HG02938 (cell line): Measurements from ENCODE around the gene FAM76A.
A peak's percentile ranks its signal among the peaks of the same experiment; 100 is the strongest.

Experiments used
- ATAC-seq: cut with Tn5 transposase; IDR thresholded peaks from one replicate; pipeline ENCODE4 v1.9.1; 2021; ENCODE audit warnings: mild to moderate bottlenecking, moderate library complexity; ENCODE audit not compliant: unreplicated experiment

Gene FAM76A

DNA sequence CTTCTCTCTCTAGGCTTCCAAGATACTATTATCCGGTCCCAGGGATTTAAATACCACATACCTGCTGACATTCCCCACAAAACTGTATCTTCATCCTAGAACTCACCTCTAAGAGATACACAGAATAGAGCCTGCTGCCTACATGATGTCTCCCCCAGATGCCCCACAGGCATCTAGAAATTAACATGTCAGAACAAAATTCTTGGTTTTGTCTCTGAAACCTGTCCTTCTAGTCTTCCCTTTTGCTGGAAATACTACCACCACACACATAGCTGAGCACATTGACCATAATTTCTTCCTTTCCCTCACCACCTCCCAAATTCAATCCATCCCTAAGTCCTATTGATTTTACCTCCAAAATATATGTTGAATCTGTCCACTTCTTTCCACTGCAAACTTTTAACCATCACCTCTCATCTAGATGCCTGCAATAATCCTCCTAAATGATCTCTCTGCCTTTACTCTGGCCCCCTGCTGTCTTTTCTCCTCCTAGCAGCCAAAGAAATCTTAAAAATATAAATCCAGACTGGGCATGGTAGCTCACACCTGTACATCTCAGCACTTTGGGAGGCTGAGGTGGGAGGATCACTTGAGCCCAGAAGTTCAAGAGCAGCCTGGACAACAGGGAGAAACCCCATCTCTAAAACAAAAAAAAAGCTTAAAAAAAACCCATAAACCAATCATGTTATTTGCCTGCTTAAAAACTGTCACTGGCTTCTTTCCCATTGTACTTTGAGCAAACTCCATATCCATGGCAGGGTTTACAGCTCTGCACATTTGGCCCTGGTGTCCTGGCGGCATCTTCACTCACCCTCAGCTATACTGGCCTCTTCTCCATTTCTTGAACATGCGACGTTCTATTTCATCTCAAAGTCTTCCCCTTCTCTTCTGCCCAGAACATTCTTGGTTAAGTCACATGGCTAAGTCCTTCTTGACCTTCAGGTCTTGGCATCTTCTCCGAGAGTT, 6.2 kb upstream of the FAM76A start:
- ATAC-seq = no peak

DNA sequence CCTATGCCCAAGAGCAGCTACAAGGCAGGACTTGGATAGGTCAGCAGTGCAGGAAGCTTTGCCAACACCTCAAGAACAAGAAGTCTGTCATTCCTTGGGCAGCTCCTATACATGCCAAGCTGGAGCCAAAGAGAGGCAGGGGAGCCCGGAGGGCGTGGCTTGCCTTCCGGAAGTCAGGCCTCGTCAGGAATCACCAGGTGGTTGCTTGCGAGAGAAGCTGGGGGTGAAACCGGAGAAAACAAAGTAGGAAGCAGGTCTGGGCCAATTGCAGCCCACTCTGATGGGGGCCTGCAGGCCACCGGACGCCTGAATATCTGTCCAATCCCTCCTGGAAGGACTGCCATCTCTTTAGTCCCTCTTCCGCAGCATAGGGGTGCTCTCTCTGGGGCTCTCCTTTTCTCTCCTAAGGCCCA, 794 bp upstream of the FAM76A start:
- no peak for ATAC-seq

DNA sequence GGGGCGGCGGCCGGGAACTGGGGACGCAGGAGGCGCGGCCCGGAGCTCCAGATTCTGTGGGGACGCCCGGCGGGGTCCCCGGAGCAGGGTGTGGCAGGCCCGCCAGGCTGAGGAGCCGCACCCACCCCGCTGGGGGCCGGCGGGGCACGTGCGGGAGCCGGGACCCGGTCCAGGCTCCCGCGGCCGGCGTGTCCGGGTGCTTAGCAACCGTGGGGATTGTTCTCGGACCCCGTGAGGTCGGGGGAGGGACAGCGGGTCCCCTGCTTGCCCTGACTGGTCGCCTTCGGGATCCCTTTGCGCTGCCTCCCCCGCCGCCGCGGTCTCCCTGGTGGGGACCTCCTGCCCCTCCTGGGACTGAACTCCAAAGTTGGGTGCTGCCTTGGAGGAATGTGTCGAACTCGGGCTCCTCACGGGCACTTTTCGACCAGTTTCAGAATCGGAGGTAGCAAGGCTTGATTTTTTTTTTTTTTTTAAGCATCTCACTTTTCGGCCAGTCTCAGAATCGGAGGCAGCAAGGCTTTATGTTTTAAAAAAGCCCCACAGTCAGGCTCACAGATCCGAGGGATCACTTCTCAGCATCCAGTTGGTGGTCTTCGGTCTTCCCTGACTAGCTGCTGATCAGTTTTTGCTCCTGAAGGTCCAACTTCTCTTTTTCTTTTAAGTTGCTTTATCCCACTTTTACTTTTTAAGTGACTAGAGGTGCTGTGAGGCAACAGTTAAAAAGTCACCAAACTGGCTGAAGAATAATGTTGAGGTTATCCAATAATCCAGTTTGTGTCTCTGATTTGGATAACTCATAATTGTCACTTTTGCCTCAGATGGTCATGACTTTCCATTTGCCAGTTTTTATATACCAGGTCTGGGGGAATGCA, 648 bp downstream of the FAM76A start:
- ATAC-seq = peak; percentile 35

DNA sequence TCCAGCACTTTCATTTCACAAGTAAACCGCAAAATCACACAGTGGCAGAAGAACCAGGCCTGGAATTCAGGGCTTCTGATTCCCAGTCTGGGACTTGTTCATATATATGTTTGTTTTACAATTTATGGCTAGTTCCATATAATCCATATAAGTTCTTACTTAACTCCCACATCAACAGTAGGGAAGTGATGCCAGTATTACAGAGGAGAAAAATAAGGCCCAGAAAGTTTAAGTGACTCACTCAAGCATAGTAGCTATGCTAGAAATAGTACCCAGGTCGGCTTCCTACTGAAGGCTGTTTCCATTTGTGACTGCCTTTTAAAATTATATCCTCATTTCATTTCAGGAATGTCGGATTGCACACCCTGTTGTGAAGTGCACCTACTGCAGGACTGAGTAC, 1.4 kb downstream of the FAM76A start:
- ATAC-seq = no peak

DNA sequence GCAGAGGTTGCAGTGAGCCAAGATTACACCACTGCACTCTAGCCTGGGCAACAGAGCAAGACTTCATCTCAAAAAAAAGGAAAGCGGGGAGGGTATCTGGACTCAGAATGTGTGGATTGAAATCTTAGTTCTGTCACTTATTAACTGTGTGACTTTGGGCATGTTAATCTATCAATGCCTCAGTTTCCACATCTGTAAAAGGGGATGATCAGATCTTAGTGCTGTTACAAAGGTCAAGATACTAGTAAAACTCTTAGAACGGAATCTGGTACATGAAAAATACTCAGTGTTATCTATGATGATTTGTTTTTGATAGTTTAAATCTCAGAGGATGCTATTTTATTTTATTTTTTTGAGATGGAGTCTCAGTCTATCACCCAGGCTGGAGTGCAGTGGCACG, 10.5 kb downstream of the FAM76A start:
- no peak for ATAC-seq

DNA sequence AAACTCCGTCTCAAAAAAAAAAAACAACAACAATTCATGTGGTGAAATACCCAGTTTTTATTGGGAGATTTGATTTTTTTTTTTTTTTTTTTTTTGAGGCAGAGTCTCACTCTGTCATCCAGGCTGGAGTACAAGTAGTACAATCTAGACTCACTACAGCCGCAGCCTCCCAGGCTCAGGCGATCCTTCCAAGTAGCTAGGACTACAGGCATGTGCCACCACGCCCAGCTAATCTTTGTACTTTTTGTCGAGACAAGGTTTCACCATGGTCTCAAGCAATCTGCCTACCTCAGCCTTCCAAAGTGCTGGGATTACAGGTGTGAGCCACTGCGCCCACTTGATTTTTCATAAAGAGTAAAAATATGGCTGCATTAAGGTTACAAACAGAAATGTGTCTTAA, 15.4 kb downstream of the FAM76A start:
- ATAC-seq = no peak

DNA sequence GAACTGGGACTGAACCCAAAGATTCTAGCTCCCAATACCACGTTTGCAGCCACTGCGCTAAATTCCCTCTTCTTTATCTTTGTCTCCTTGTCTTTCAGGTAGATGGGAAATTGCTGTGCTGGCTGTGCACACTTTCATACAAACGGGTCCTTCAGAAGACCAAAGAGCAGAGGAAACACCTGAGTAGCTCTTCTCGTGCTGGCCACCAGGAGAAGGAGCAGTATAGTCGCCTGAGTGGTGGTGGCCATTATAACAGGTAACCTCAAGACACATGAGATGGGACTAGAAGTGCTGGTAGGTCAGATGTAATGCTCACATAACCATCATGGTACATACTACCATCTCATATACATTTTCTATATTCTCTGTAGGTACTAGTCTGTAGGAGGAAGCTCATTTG, 18.8 kb downstream of the FAM76A start:
- ATAC-seq = no peak

DNA sequence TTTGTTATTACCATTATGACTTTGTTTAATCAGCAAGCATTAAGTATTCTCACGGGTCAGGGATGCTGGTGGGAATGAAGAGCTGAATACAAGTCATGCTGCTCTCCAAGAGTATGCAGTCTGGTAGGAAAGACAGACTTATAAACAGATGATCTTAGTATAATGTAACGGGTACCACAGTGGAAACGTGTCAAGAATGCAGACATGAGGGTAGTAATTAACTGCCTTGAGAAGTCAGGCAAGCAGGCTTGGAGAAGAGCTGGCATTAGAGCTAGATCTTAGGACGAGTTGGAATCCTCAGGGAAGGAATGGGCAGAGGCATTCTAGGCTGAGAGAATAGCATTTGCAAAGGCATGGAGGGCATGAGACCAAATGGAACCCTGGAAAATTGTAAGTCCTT, 19.7 kb downstream of the FAM76A start:
- ATAC-seq = no peak

DNA sequence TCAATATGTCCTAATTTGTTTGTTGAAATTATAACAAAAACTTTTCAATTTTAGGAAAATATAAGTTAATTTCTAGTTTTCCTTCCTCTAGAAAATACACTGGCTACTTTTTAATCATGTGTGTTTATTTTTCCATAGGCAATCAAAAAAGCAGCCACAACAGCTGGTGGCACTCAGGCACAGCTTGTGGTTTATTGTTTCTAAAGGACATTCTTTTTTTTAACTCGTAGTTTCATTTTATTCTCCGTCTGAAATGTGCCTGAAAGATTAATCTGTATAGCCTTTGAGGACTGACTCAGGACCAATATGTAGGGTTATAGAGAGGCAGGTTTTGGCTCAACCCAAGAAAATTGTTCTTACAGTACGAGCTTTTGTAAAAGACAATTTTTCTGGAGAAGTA, 26.6 kb downstream of the FAM76A start:
- no peak for ATAC-seq

DNA sequence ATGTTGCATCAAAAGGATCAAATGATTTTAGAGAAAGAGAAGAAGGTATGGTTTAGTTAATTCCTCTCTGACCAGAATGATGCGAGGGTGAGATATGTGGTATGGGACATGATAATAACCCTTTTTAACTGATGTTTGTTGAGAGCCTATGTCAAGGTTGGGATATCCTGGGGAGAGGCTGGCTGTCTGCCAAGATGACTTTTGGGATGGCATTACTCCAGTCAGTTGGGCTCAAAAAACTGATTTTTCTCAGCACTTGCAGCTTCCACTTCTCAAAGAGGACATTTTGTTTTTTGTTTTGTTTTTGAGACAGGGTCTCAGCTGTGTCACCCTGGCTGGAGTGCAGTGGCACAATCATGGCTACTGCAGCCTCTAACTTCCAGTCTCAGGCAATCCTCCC, 29.5 kb downstream of the FAM76A start:
- ATAC-seq = no peak

DNA sequence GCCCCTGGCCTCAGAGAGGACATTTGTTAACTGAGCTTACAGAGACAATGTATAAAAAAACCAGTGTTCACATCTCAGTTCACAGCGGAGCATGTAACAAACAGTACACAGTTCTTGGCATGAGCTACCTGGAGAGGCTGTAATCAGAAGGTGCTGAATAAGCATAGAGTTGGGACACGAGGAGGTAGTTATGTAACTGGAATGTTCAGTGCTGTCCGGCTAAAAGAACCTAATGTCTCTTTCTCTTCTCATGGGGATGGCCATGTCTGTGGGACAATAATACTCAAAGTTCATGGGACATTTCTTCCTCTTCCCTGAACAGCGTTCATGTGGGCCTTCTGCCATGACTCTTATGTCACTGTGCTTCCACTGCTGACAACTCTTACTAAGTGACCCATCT, 30.1 kb downstream of the FAM76A start:
- ATAC-seq = no peak

DNA sequence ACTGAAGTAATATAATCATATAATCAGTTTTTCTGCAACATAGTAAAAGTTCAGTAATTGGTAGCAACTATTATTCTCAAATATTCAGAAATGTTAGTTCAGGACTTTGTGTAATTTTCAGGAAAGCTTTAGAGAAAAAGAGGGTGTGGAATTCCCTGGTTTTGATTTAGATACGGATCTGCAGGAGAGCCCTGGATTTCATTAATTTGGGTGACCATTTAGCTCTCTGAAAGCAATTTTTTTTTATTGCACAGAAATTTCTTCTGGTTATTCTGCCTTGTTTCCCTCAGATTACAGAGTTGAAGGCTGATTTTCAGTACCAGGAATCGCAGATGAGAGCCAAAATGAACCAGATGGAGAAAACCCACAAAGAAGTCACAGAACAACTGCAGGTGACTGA, 33.5 kb downstream of the FAM76A start:
- no peak for ATAC-seq

DNA sequence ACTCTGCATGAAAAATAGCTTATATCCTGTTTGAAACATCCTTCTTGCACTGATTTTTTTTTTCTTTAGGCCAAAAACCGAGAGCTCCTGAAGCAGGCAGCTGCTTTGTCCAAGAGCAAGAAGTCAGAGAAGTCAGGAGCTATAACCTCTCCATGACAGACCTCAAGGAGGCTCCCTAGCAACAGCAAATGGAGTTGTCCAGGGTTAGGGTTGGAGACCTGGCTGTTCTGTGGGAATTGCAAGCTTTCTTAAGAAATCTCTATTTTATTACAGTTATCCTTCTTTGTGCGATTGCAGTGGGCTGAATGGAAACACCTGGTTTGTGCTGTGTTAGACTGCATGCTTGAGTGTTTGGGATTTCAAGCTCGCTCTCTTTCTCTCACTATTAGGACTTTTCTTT, 34.7 kb downstream of the FAM76A start:
- no peak for ATAC-seq

DNA sequence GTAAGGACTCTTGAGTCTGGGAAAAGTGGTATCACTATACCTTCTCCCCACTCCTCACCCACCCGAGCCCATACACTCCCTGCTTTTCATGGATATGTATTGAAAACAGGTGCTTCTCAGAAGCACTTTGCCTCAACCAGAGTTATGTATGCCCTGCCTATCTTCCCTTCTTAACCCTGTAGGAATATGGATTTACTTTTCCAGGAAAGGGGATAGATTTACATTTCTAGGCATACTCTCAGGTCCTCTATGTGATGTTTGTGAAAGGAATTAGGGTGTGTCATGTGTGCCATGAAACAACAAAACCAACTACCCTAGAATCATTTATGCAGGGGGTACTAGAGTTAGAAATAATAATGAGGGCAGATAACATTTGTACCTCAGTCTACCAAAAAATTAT, 36.3 kb downstream of the FAM76A start:
- ATAC-seq = no peak

DNA sequence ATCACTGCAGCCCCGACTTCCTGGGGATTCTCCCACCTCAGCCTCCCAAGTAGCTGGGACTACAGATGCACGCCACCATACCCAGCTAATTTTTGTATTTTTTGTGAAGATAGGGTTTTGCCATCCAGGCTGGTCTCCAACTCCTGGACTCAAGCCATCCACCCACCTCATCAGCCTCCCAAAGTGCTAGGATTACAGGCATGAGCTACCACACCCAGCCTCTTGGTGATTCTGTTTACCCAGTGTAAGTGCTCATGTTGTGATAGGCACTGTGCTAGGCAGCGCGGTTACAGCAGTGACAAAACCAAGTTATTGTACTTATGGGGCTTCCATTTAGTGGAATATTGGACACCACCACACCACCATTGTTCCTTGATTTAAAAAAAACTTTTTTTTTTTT, 37.6 kb downstream of the FAM76A start:
- ATAC-seq = no peak

DNA sequence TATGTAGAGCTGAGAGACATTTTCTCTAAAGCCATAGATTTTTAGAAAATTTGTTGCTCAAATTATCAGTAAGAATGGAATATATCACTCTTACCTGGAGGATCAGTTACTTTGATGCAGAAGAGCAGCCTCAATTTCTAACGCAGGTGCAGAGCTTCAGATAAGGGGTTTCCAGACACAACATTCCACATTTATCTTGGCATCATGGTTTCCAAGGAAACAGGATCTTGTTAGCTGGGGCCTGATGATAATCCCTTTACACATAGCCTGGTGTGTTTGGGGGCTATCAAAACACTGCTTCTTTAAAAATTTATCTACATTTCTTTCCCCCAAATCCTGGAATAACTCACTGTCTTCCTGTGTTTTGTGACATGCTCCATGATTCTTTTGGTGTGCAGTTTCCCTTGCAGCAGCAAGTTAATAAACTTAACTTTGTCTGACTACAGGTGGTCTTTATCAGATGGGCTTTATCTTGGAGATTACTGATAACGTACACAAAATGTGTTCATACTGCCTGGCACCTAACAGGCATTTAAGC, 44.6 kb downstream of the FAM76A start:
- ATAC-seq = no peak

DNA sequence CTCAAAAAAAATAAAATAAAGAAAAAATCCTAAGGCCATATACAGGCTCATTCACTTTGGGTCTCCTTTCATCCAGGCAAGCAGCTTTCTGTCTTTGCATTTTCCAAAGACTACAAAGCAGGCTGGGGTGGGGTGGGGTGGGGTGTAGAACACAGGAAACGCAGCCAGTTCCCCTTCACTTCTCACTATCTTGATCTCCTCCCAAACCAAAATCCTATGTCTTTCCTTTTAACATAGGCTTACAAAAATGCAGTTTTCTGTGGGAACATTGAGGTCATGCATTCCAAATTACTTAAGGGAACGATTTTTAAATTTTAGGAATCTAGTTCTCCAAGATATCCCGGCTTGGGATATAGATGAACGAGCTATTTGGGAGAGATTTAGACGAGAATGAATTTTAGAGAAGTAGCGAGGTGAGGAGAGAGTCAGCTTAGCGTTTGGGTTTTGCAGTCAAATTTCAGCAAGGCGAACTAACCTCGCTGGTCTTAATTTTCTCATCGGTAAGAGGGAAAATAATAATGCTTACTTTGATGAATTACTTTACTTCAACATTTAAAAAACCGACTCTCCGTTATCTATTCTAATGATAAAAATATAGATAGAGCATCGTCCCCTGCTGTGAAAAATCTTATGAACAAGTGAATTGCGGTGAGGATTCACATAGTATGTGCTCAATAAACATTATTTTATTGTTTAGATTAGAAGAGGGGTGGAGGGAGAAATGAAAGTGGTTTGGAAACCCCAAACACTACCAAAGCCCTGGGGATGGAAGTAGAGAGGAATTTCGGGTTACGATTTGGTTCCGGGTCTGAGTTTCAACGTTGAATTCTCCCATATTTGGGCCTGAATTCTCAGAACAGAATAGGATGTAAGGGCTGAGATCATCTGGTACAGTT, 46.5 kb downstream of the FAM76A start:
- no peak for ATAC-seq

DNA sequence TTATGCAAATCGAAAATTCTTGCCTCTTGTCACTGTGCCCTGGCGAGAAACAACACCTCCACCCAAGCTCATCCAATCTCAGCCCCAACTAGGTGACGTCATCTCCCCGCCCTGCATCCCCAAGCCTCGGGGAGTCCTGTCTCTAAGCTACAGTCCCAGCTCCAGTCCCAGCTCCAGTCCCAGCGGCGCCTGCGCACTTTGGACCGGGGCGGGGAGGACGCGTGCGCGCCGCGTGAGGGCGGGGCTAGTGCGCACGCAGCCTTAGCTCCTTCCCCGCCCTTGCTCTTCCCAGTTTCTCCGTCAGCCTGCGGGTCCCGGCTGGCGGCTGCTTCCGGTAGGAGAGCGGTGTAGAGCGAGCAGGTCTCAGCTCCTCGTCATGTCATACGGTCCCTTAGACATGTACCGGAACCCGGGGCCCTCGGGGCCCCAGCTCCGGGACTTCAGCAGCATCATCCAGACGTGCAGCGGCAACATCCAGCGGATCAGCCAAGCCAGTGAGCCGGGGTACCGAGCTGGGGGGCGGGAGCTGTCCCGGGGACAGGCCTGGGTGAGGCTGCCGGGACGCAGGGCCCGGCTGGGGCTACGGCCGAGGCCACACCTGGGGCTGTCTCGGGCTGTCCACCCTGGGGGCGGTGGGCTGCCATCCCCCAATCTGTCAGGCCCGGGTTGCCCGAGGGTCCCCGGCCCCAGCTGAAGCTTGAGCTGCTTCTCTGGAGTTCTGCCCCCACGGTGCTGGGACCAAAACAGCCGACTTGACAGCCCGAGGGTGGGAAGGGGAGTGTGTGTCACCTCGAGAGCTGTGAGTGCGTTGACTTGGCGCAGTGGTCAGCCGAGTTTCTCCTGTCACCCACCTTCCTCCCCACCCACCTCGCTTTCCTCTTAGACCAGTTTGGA, 47.4 kb downstream of the FAM76A start, which contains the start of gene STX12:
STX12 (plus strand) TSS at position 288 of the 894 bp plus-strand sequence; CDS start at position 377, 89 bp downstream.
- ATAC-seq = peak; percentile 95

DNA sequence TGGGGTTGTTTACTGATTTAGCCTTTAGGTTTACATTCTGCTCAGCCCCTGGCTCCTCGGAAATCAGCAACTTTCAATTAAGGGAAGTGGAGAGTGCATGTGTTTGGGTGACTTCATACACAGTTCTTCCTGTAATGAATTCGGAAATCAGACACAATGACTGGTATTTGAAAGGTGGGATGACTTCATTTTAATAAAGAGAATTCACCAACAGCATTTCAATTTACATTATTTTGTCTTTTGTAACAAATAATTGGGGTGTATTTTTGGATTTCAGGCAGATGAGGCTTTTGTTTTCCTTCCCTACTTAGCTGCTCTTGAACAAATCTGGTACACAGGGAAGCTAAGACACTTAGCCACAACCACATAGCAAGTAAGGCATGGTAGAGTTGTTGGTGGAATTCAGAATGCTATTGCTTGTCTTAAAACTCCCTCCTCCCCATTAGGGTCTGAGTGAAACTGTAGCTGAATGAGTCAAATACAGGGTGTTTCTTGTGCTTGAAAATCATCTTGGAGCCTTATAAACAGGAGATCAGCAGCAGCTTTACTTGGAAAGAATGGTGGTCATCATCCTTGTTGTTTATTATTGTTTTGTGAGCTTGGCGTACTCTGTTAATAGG, 48.2 kb downstream of the FAM76A start:
- ATAC-seq = no peak
